Measurements from ENCODE around the gene SERPINA12.

The SERPINA12 gene

GRCh38 chr14:94481468-94482131 is 27.7 kb downstream of the SERPINA12 start:
- intact Hi-C loops (cut with DNase I; ENCODE audit: low total_unique reads) = no loop called here
- no peak for DNase-seq
- no peak overlapping the region for H3K4me3 ChIP-seq
- no peak overlapping the region for H3K27ac ChIP-seq
- peaks cover 0 to 8% (median 5%) of the 10 kb centered on the region in 4 donors for H3K4me1 ChIP-seq
- no peaks in the 10 kb centered on the region for H3K36me3 ChIP-seq
- H3K9me3 ChIP-seq = peaks cover 0 to 17% (median 10%) of the 10 kb centered on the region in 3 donors
- H3K27me3 ChIP-seq = peaks cover 0 to 5% of the 10 kb centered on the region in 2 donors
- no peak for TF ChIP-seq CTCF (IDR thresholded peaks at IDR 0.05)

GRCh38 chr14:94480809-94481208 is 28.5 kb downstream of the SERPINA12 start:
- Histone ChIP-seq H3K4me1 (peaks cover 0 to under 1% (median 0%) of the 10 kb centered on the region in 4 donors), H3K36me3 (no peaks in the 10 kb centered on the region), H3K27ac (no peak overlapping the region), H3K4me3 (no peak overlapping the region), H3K9me3 (peaks cover 0 to 17% (median 10%) of the 10 kb centered on the region in 3 donors), H3K27me3 (no peaks in the 10 kb centered on the region)
- intact Hi-C loops (cut with DNase I; ENCODE audit: low total_unique reads) = no loop called here
- TF ChIP-seq CTCF (IDR thresholded peaks at IDR 0.05) = no peak
- no peak for DNase-seq

- no peak for TF ChIP-seq CTCF (IDR thresholded peaks at IDR 0.05)
- Histone ChIP-seq H3K36me3 (no peaks in the 10 kb centered on the region), H3K27me3 (peaks cover 0 to 3% of the 10 kb centered on the region in 2 donors), H3K4me3 (no peak overlapping the region), H3K9me3 (peaks cover 0 to 17% (median 10%) of the 10 kb centered on the region in 3 donors), H3K4me1 (no peaks in the 10 kb centered on the region), H3K27ac (no peak overlapping the region)
- intact Hi-C loops (cut with DNase I; ENCODE audit: low total_unique reads) = no loop called here
- DNase-seq = no peak
These were observed 30.8 kb downstream of the SERPINA12 start for GRCh38 chr14:94478420-94478819.

- Histone ChIP-seq H3K9me3 (peaks cover 0 to 17% (median 10%) of the 10 kb centered on the region in 3 donors), H3K36me3 (no peaks in the 10 kb centered on the region), H3K27me3 (peaks cover 0 to 3% of the 10 kb centered on the region in 2 donors), H3K27ac (no peak within 1 kb of the TSS), H3K4me1 (no peaks in the 10 kb centered on the region), H3K4me3 (no peak within 1 kb of the TSS)
- no peak for DNase-seq
- intact Hi-C loops (cut with DNase I; ENCODE audit: low total_unique reads) = no loop called here
- TF ChIP-seq CTCF (IDR thresholded peaks at IDR 0.05) = no peak
These were observed 33.2 kb downstream of the SERPINA12 start, which contains the start of gene SERPINA9 for GRCh38 chr14:94476023-94476422. TSS of gene SERPINA9 (minus strand) at chr14:94476197. CDS start at chr14:94469840, 6,357 bp downstream.

GRCh38 chr14:94474581-94475031 is 34.7 kb downstream of the SERPINA12 start:
- Histone ChIP-seq H3K9me3 (peaks cover 0 to 17% (median 10%) of the 10 kb centered on the region in 3 donors), H3K4me1 (no peaks in the 10 kb centered on the region), H3K36me3 (no peaks in the 10 kb centered on the region), H3K27me3 (peaks cover 0 to 3% of the 10 kb centered on the region in 2 donors), H3K4me3 (no peak overlapping the region), H3K27ac (no peak overlapping the region)
- no peak for DNase-seq
- intact Hi-C loops (cut with DNase I; ENCODE audit: low total_unique reads) = no loop called here
- TF ChIP-seq CTCF (IDR thresholded peaks at IDR 0.05) = no peak

Data from tibial artery (tissue), 4 donors.